GM11168 (cell line): Measurements from ENCODE around the gene DHRSX.
"Not testable (repeated sequence)": the region's sequence is repeated elsewhere in the genome, so short reads cannot be mapped to it uniquely, and the experiment has no call there.

ENCODE experiments used
- in situ Hi-C: fragments of 300-500 bp; cut with MboI; formaldehyde crosslinking; loops from one replicate; pipeline ENCODE4 v1.12.0; 2022; ENCODE audit warnings: low sequenced_read_pairs; ENCODE audit not compliant: unreplicated experiment

The DHRSX gene

GRCh38 chrX:2376166-2376565, 124.6 kb downstream of the DHRSX start:
- in situ Hi-C loops: no loop called here

- in situ Hi-C loops: no loop called here
Observed at GRCh38 chrX:2374086-2374485, 126.7 kb downstream of the DHRSX start.

GRCh38 chrX:2373615-2374014, 127.2 kb downstream of the DHRSX start:
- in situ Hi-C loops: no loop called here

GRCh38 chrX:2371026-2371711, 129.6 kb downstream of the DHRSX start:
- in situ Hi-C loops: no loop called here

GRCh38 chrX:2370456-2370855, 130.3 kb downstream of the DHRSX start:
- in situ Hi-C loops: no loop called here

GRCh38 chrX:2369206-2369605, 131.6 kb downstream of the DHRSX start:
- in situ Hi-C loops: no loop called here

- in situ Hi-C loops: no loop called here
Observed at GRCh38 chrX:2360731-2361130, 140.0 kb downstream of the DHRSX start.

GRCh38 chrX:2359522-2359921, 141.3 kb downstream of the DHRSX start:
- in situ Hi-C loops: not testable (repeated sequence)

- in situ Hi-C loops: no loop called here
Observed at GRCh38 chrX:2351999-2352995, 148.5 kb downstream of the DHRSX start.

GRCh38 chrX:2351321-2351720, 149.5 kb downstream of the DHRSX start:
- in situ Hi-C loops: no loop called here

GRCh38 chrX:2350703-2351102, 150.1 kb downstream of the DHRSX start:
- in situ Hi-C loops: not testable (repeated sequence)

GRCh38 chrX:2350036-2350435, 150.7 kb downstream of the DHRSX start:
- in situ Hi-C loops: not testable (repeated sequence)

GRCh38 chrX:2348211-2348610, 152.6 kb downstream of the DHRSX start:
- in situ Hi-C loops: no loop called here

GRCh38 chrX:2346158-2346557, 154.6 kb downstream of the DHRSX start:
- in situ Hi-C loops: no loop called here

GRCh38 chrX:2345562-2345961, 155.2 kb downstream of the DHRSX start:
- in situ Hi-C loops: no loop called here

- in situ Hi-C loops: no loop called here
Observed at GRCh38 chrX:2343413-2343812, 157.4 kb downstream of the DHRSX start.

- in situ Hi-C loops: no loop called here
Observed at GRCh38 chrX:2342874-2343273, 157.9 kb downstream of the DHRSX start.

- in situ Hi-C loops: no loop called here
Observed at GRCh38 chrX:2342281-2342688, 158.5 kb downstream of the DHRSX start.

GRCh38 chrX:2340991-2341390, 159.8 kb downstream of the DHRSX start:
- in situ Hi-C loops: no loop called here

GRCh38 chrX:2336181-2336580, 164.6 kb downstream of the DHRSX start:
- in situ Hi-C loops: no loop called here

- in situ Hi-C loops: no loop called here
Observed at GRCh38 chrX:2334237-2334636, 166.5 kb downstream of the DHRSX start.
